ENCODE measurements around the gene PKDREJ.

DNA sequence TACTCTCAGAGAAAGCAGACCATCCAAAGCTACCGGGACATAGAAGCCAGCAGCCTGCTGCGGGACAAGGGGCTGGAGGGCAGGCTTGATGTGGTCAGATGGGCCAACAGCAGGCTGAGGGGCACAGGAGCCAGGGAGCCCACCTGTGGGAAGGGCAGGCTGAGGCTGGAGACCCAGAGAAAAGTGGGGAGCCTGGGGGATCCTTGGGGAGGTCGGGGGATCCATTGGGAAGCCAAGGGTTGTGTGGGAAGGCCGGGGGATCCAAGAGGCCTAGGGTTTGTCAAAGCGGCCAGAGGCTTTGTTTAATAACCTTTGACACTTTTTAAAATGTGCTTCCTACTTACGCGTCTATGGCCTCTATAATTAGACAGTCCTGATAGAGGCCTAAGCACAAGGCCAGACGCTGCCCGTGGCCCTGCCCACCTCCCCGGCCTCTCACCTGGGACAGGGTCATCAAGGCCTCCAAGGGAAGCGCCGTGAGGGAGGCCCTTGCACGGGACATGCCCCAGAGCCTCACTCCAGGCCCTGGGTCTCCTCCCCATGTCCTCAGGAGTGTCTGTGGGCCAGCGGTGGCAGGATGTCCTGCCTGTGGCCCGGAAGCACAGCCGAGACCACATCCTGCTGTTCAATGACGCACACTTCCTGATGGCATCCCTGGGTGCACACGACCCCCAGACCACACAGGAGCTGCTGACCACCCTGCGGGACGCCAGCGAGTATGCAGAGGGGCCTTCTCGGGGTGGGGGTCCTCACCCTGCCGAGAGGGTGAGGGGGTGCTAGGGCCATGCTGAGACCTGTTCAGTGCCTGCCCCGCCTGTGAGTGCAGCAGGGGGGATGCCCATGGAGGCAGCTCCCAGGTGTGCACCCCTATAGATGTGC lies 25.0 kb upstream of the PKDREJ start:
- TF ChIP-seq, protein P1, sequence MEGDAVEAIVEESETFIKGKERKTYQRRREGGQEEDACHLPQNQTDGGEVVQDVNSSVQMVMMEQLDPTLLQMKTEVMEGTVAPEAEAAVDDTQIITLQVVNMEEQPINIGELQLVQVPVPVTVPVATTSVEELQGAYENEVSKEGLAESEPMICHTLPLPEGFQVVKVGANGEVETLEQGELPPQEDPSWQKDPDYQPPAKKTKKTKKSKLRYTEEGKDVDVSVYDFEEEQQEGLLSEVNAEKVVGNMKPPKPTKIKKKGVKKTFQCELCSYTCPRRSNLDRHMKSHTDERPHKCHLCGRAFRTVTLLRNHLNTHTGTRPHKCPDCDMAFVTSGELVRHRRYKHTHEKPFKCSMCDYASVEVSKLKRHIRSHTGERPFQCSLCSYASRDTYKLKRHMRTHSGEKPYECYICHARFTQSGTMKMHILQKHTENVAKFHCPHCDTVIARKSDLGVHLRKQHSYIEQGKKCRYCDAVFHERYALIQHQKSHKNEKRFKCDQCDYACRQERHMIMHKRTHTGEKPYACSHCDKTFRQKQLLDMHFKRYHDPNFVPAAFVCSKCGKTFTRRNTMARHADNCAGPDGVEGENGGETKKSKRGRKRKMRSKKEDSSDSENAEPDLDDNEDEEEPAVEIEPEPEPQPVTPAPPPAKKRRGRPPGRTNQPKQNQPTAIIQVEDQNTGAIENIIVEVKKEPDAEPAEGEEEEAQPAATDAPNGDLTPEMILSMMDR (IDR thresholded peaks at IDR 0.05; ENCODE audit: low read length): no peak
- no peak for TF ChIP-seq EZH2 (optimal IDR thresholded peaks at IDR 0.05; ENCODE audit: low read depth, low read length)

All from MM.1S (cell line).